A549 treated with DMSO at 1 μM for 4 hours (cell line): ENCODE data around the gene SLC39A8. TPM values are rescaled to one million over a fixed set of nuclear protein-coding genes. Genes with fewer than 3 reads are reported as not detected.

ENCODE experiments used
- total RNA-seq: library from RNA; stranded (reverse); fragments of 200-300 nt; extraction: Qiagen RNA extraction; gene quantifications from 5 replicates; pipeline ENCODE4 v1.2.3, GENCODE V29; 2022; ENCODE audit warnings: low read depth

SLC39A8 gene
- 10.5 to 13.8 TPM (median 11.9 TPM) in 5 replicates for total RNA-seq

GRCh38 chr4:102344954-102345794 is at the start of gene SLC39A8:
SLC39A8 (minus strand) TSS chr4:102345482; CDS start chr4:102344662, 820 bp downstream.

Other genes starting within 250 kb of the SLC39A8 start
- 24.1 to 27.8 TPM (median 27.0 TPM) in 5 replicates for gene NFKB1, start 155.9 kb upstream of the SLC39A8 start, total RNA-seq